Lower leg skin (tissue), 3 donors: ENCODE measurements around the gene GXYLT1.

Experiments
- CTCF ChIP-seq, 3 donors: fragments of 450-650 bp; IDR thresholded peaks; one replicate each; pipeline ENCODE4 v1.5.1; 2016; ENCODE audit warnings: antibody characterized with exemption in 3 of 3, mild to moderate bottlenecking in 3 of 3, moderate library complexity in 2 of 3
- POLR2A ChIP-seq, 2 donors: fragments of 450-650 bp; IDR thresholded peaks; one replicate each; pipeline ENCODE4 v1.6.1; 2016 to 2017; ENCODE audit warnings: antibody characterized with exemption in 2 of 2, mild to moderate bottlenecking in 1 of 2, moderate library complexity in 1 of 2

GRCh38 chr12:42141981-42142606 is 2.6 kb downstream of the GXYLT1 start:
- TF ChIP-seq CTCF (IDR thresholded peaks at IDR 0.05) (no peak), POLR2A (IDR thresholded peaks at IDR 0.05) (no peak)
